ENCODE data around the gene PRDX1. TPM values are rescaled to one million over a fixed set of nuclear protein-coding genes. Genes with fewer than 3 reads are reported as not detected.
A peak's percentile ranks its signal among the peaks of the same experiment; 100 is the strongest.

PRDX1 gene
- total and polyA plus RNA-seq, 2 of the 13 experiments (the other 11 are each of a cell fraction or from before 2014, with no cell fraction given), result 761 to 1,898 TPM

GRCh38 chr1:45542591-45542990 is 20.9 kb upstream of the PRDX1 start (continued):
- TF ChIP-seq SALL1 (CRISPR knock-in tag; IDR thresholded peaks at IDR 0.05) (peak; percentile 86), NFE2L2 (IDR thresholded peaks at IDR 0.05; ENCODE audit: low read length) (no peak), SP5 (CRISPR knock-in tag; IDR thresholded peaks at IDR 0.05; ENCODE audit: borderline replicate concordance, low read depth) (peak; percentile 68), CREB1 (IDR thresholded peaks at IDR 0.05) (no peak), CREB1 (CRISPR knock-in tag; IDR thresholded peaks at IDR 0.05) (0 out of 2 replicates have a peak, but pooled peaks have one; percentile 18), ONECUT2 (CRISPR knock-in tag; IDR thresholded peaks at IDR 0.05) (no peak), KMT2A (CRISPR knock-in tag; IDR thresholded peaks at IDR 0.05) (0 out of 2 replicates have a peak, but pooled peaks have one; percentile 60), SRSF4 (IDR thresholded peaks at IDR 0.05; ENCODE audit: low read depth, low read length, poor library complexity, severe bottlenecking) (no peak), HOXA3 (CRISPR knock-in tag; IDR thresholded peaks at IDR 0.05) (peak; percentile 82), ZFP36 (IDR thresholded peaks at IDR 0.05; ENCODE audit: borderline replicate concordance, low read depth, low read length, partially characterized antibody) (no peak), SOX6 (IDR thresholded peaks at IDR 0.05) (no peak), SOX6 (CRISPR knock-in tag; IDR thresholded peaks at IDR 0.05) (peak; percentile 33; the same call in 1 of the 2 replicates), ZGPAT (CRISPR knock-in tag; IDR thresholded peaks at IDR 0.05) (peak; percentile 65; the same call in 1 of the 2 replicates), RNF2 (conservative IDR thresholded peaks at IDR 0.05; ENCODE audit: low read depth) (no peak), ELF1 (CRISPR knock-in tag; IDR thresholded peaks at IDR 0.05) (peak; percentile 25), HMG20A (CRISPR knock-in tag; IDR thresholded peaks at IDR 0.05; ENCODE audit: borderline replicate concordance) (peak; percentile 83), SAP130 (CRISPR knock-in tag; IDR thresholded peaks at IDR 0.05; ENCODE audit: low read depth) (peak; percentile 62), ZNF788 (CRISPR knock-in tag; IDR thresholded peaks at IDR 0.05; ENCODE audit: borderline replicate concordance) (peak; percentile 50; the same call in 1 of the 2 replicates), FOXJ3 (CRISPR knock-in tag; IDR thresholded peaks at IDR 0.05; ENCODE audit: borderline replicate concordance) (no peak), ZNF331 (CRISPR knock-in tag; IDR thresholded peaks at IDR 0.05) (peak; percentile 86), CBX5 (CRISPR knock-in tag; IDR thresholded peaks at IDR 0.05; ENCODE audit: borderline replicate concordance) (peak; percentile 72; the same call in 1 of the 2 replicates), NR2F2 (IDR thresholded peaks at IDR 0.05; ENCODE audit: borderline replicate concordance, low read depth) (peak; percentile 65; the same call in 1 of the 2 replicates), KLF16 (CRISPR knock-in tag; IDR thresholded peaks at IDR 0.05) (peak in 1 of 2 experiments; percentile 34; a peak in 1 of 4 replicates), GPN1 (CRISPR knock-in tag; IDR thresholded peaks at IDR 0.05; ENCODE audit: borderline replicate concordance) (no peak), ZBTB25 (CRISPR knock-in tag; IDR thresholded peaks at IDR 0.05) (peak; percentile 50; the same call in 1 of the 2 replicates)
- TF ChIP-seq, protein P1, sequence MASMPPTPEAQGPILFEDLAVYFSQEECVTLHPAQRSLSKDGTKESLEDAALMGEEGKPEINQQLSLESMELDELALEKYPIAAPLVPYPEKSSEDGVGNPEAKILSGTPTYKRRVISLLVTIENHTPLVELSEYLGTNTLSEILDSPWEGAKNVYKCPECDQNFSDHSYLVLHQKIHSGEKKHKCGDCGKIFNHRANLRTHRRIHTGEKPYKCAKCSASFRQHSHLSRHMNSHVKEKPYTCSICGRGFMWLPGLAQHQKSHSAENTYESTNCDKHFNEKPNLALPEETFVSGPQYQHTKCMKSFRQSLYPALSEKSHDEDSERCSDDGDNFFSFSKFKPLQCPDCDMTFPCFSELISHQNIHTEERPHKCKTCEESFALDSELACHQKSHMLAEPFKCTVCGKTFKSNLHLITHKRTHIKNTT (CRISPR knock-in tag; IDR thresholded peaks at IDR 0.05), result no peak
- TF ChIP-seq, protein P2, sequence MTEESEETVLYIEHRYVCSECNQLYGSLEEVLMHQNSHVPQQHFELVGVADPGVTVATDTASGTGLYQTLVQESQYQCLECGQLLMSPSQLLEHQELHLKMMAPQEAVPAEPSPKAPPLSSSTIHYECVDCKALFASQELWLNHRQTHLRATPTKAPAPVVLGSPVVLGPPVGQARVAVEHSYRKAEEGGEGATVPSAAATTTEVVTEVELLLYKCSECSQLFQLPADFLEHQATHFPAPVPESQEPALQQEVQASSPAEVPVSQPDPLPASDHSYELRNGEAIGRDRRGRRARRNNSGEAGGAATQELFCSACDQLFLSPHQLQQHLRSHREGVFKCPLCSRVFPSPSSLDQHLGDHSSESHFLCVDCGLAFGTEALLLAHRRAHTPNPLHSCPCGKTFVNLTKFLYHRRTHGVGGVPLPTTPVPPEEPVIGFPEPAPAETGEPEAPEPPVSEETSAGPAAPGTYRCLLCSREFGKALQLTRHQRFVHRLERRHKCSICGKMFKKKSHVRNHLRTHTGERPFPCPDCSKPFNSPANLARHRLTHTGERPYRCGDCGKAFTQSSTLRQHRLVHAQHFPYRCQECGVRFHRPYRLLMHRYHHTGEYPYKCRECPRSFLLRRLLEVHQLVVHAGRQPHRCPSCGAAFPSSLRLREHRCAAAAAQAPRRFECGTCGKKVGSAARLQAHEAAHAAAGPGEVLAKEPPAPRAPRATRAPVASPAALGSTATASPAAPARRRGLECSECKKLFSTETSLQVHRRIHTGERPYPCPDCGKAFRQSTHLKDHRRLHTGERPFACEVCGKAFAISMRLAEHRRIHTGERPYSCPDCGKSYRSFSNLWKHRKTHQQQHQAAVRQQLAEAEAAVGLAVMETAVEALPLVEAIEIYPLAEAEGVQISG (CRISPR knock-in tag; IDR thresholded peaks at IDR 0.05), result peak; percentile 49; the same call in 1 of the 2 replicates

Data from HepG2 (cell line).